A673 (cell line): ENCODE results near the gene UBALD1.

Experiments used
- EZH2 ChIP-seq: fragments of 200-600 bp; sonication (generic); IDR thresholded peaks from 2 replicates; pipeline ENCODE4 v1.6.1; 2017; ENCODE audit warnings: borderline replicate concordance, low read depth, mild to moderate bottlenecking, mixed read lengths, antibody characterized with exemption, low read length; ENCODE audit not compliant: poor library complexity, severe bottlenecking
- TF ChIP-seq, protein P1 (sequence below): fragments of 300-800, 200-600 bp; sonication (generic); conservative IDR thresholded peaks from 2 replicates; pipeline ENCODE4 v1.5.1; 2017; ENCODE audit warnings: low read depth, mild to moderate bottlenecking, antibody characterized with exemption, low read length, moderate library complexity, mixed read lengths

DNA sequence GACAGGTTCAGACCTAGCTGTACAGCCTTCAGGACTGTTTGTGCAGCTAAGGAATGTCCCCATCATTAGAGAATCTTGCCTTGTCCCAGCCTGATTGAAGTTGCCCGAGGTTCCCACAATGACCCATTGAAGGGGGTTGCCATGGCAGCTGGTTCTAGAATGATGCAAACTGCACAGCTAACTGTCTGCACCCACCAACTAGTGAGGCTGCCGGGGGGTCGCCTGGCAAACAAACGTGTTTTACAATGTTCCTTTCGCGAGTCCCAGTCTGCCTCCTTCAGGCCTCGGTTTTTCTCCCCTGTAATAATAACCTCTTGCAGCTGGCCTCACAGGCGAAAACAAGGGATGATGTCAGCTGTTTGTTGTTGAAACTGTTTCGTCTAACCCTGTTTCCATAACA is 53.1 kb downstream of the UBALD1 start:
- TF ChIP-seq, protein P1, sequence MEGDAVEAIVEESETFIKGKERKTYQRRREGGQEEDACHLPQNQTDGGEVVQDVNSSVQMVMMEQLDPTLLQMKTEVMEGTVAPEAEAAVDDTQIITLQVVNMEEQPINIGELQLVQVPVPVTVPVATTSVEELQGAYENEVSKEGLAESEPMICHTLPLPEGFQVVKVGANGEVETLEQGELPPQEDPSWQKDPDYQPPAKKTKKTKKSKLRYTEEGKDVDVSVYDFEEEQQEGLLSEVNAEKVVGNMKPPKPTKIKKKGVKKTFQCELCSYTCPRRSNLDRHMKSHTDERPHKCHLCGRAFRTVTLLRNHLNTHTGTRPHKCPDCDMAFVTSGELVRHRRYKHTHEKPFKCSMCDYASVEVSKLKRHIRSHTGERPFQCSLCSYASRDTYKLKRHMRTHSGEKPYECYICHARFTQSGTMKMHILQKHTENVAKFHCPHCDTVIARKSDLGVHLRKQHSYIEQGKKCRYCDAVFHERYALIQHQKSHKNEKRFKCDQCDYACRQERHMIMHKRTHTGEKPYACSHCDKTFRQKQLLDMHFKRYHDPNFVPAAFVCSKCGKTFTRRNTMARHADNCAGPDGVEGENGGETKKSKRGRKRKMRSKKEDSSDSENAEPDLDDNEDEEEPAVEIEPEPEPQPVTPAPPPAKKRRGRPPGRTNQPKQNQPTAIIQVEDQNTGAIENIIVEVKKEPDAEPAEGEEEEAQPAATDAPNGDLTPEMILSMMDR, result no peak
- no peak for TF ChIP-seq EZH2
